Heart left ventricle (tissue), 16 donors: Measurements from ENCODE around the gene XRCC5. TPM values are rescaled to one million over a fixed set of nuclear protein-coding genes. Genes with fewer than 3 reads are reported as not detected.

ENCODE experiments used
- ATAC-seq, 4 donors: fragments of 200-7000 bp; cut with Tn5 transposase; one replicate each; pipeline ENCODE4 v1.9.1; 2020 to 2022; ENCODE audit warnings: moderate library complexity in 4 of 4, mild to moderate bottlenecking in 3 of 4, moderate number of reproducible peaks in 1 of 4
- DNase-seq, 5 donors: peaks; one replicate each; pipeline ENCODE4 v3.0.0-alpha.2; 2020
- H3K27ac ChIP-seq, 12 donors: fragments of 200-600 bp; sonication (generic) in 4 of 12; one replicate each; pipeline versions ENCODE4 v1.5.0 to v1.8.0; 2016 to 2022; ENCODE audit warnings: mild to moderate bottlenecking in 2 of 12
- H3K27me3 ChIP-seq, 9 donors: fragments of 200-600 bp; sonication (generic) in 2 of 9; one replicate each; pipeline versions ENCODE4 v1.5.1 to v1.8.0; 2016 to 2022; ENCODE audit warnings: mild to moderate bottlenecking in 3 of 9
- H3K36me3 ChIP-seq, 9 donors: fragments of 200-600 bp; sonication (generic) in 2 of 9; one replicate each; pipeline versions ENCODE4 v1.5.0 to v1.8.0; 2018 to 2022; ENCODE audit warnings: mild to moderate bottlenecking in 2 of 9
- H3K4me1 ChIP-seq, 12 donors: fragments of 200-600 bp; sonication (generic) in 4 of 12; one replicate each; pipeline versions ENCODE4 v1.5.0 to v1.8.0; 2016 to 2022; ENCODE audit warnings: mild to moderate bottlenecking in 3 of 12
- H3K4me3 ChIP-seq, 12 donors: fragments of 200-600 bp; sonication (generic) in 4 of 12; one replicate each; pipeline versions ENCODE4 v1.5.0 to v1.8.0; 2017 to 2022; ENCODE audit warnings: mild to moderate bottlenecking in 9 of 12, moderate library complexity in 4 of 12
- H3K9me3 ChIP-seq, 12 donors: fragments of 200-600 bp; sonication (generic) in 4 of 12; one replicate each; pipeline versions ENCODE4 v1.5.0 to v1.8.0; 2016 to 2022; ENCODE audit warnings: mild to moderate bottlenecking in 1 of 12
- CTCF ChIP-seq, 12 donors: fragments of 200-600 bp; sonication (generic) in 4 of 12; IDR thresholded peaks; one replicate each; pipeline versions ENCODE4 v1.5.0 to v1.8.0; 2018 to 2022; ENCODE audit warnings: antibody characterized with exemption in 12 of 12, mild to moderate bottlenecking in 5 of 12
- POLR2A ChIP-seq, 2 donors: fragments of 450-650 bp; IDR thresholded peaks; one replicate each; pipeline ENCODE4 v1.6.1; 2017; ENCODE audit warnings: antibody characterized with exemption in 2 of 2, mild to moderate bottlenecking in 2 of 2, moderate library complexity in 2 of 2
- WGBS, 4 donors: extraction: QIAGEN DNeasy Blood & Tissue Kit in 2 of 4; methylation state at CpG; one replicate each; pipeline versions ENCODE4 v1.1.5 to v1.1.7; 2013 to 2018; 5-methylcytosine and 5-hydroxymethylcytosine counted together
- intact Hi-C, 10 donors: fragments of 100-400 bp; cut with DNase I; formaldehyde crosslinking; loops; one replicate each; pipeline versions ENCODE4 v1.11.1 to v1.14.2; 2022
- polyA plus RNA-seq, 2 donors: library from polyadenylated mRNA; stranded (reverse); fragments of 200-250 nt; gene quantifications; one replicate each; pipeline ENCODE4 v1.2.3, GENCODE V29; 2013
- total RNA-seq, 9 donors: library from RNA; depleted of rRNA in 2 of 9; stranded (reverse); fragments of >200 nt in 2 of 9; fragmentation: NEBNext Ultra II Directional in 3 of 9; extraction: Animal tissue kit (Norgen Biotek cat#: 25700) in 3 of 9; gene quantifications; one replicate each; pipeline versions ENCODE4 v1.1.0 to v1.2.4, GENCODE V29; 2016 to 2023
- donor health status: ischemic (EF 13 %, LVEDD 7.1; RV severe dilation, severe dysfunction).
- donor health status: healthy with polysubstance abuse.
- donor health status: DM: no; HTN: yes; CAD: no.
- donor health status: DM: no; HTN: no; CAD: no.
- donor health status: ischemic (EF 25% LVEDD 6.9; RV normal size, moderate dysfunction).
- donor health status: ischemic (EF 25% LVEDD 5.7; RV mildly dilated, moderate dysfunction).
- donor health status: healthy.
- donor health status: DM: yes; HTN: yes; CAD: no.
- donor health status: ischemic (EF 35%, LVEDD 5.7; RV mildly dilated, moderate dysfunction).
- donor health status: nonischemic (EF 11% LVEDD 7.7; RV severe dilation, severe dysfunction).
- donor health status: DM: yes; HTN: yes; CAD: no.
- donor health status: PGD.
- donor health status: ischemic (EF 29% LVEDD 5.4; RV normal size, mild dysfunction).
- donor health status: nonischemic (EF 23%, LVEDD 6.1; RV moderate dilation, normal function).

XRCC5 gene
- total and polyA plus RNA-seq, 11 donors = 40.0 to 197 (median 126) TPM

DNA sequence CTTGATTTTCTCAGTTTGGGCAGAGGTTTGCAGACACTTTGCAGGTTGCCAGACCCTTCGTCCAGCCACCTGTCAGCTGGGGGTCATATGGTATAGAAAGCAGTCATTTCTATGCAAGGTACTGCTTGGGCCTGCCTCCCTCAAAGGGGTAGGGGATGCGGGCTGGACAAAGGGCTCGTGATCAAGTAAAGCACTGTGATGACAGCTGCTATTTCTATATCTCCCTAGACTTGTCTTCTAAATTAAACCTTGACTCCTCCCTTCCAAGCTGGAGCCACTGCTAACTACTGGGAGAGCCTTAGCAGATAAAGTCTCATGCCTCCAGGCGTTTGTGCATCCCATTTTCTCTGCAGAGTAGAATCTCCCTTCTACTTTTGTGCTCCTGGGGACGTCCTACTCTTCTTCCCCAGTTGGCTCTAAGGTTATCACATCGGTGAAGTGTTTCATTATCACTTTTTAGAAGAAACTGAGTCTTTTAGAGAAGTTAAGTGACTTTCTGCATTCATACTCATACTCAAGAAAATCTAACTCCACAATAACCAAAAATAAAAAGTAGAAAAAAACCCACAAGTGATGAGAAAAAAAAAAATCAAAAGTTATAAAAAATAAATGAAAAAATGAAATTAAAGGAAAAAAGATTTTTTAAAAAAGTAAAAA lies 710 bp upstream of the XRCC5 start:
- H3K4me1 ChIP-seq = peaks cover 0 to 39% (median 27%) of the 10 kb centered on the region in 12 donors
- TF ChIP-seq POLR2A (IDR thresholded peaks at IDR 0.05) (no peak), CTCF (IDR thresholded peaks at IDR 0.05) (no peak)
- ATAC-seq (peak in 1 of 4 donors; percentile 1), DNase-seq (no peak)
- peak overlapping the region in 11 of 12 donors; percentile 16 to 96 (median 90) for H3K27ac ChIP-seq
- intact Hi-C loops = no loop called here
- H3K27me3 ChIP-seq = no peaks in the 10 kb centered on the region
- WGBS, 4 donors = 43 to 50% (median 46%) methylated on average over 6 of the region's 6 CpGs
- peaks cover 0 to 32% (median 27%) of the 10 kb centered on the region in 9 donors for H3K36me3 ChIP-seq
- no peaks in the 10 kb centered on the region for H3K9me3 ChIP-seq
- peak overlapping the region in 11 of 12 donors; percentile 64 to 98 (median 89) for H3K4me3 ChIP-seq

DNA sequence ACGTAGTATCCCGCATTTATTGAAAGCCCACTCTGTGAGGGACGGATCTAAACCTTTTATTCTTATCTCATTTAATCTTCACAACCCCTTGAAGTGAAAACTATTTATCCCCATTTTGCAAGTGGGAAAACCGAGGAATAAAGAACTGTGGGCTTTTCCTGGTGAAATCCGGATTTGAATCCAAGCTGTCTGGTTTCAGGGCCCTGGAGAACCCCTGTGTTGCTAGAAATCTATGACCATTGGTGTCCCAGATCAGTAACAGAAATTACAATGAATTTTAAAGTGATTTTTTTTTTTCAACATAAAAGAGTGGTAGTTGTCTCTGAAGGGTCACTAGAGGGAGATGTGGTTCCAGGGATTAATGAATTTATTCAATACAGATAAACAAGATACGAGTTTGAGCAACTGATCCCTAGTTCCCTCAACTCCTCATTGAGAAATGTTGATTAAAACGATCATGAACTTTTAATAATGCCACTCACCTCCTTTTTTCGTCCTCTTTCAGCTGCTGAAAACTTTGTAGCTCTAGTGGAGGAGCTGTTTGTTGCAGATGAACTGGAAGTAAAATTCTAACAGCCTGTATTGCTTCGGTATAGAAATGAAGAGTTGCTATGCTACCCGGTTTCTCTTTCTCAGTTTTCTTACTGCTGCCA lies 940 bp downstream of the XRCC5 start:
- Histone ChIP-seq H3K36me3 (peaks cover 0 to 43% (median 38%) of the 10 kb centered on the region in 9 donors), H3K4me1 (peaks cover 0 to 51% (median 32%) of the 10 kb centered on the region in 12 donors), H3K27me3 (no peaks in the 10 kb centered on the region), H3K9me3 (no peaks in the 10 kb centered on the region), H3K4me3 (peak overlapping the region; percentile 64 to 98 (median 86)), H3K27ac (peak overlapping the region in 11 of 12 donors; percentile 78 to 96 (median 91))
- DNase-seq = no peak
- ATAC-seq = no peak
- WGBS, 4 donors = 7 to 10% (median 8%) methylated on average over 10 of the region's 10 CpGs
- intact Hi-C loops = loop anchor here in 1 of 10 donors (1.0 kb wide), 1 partner anchor 29 kb away; the partner anchor contains the start of genes PECR and TMEM169
- no peak for TF ChIP-seq POLR2A (IDR thresholded peaks at IDR 0.05)
- peak in 7 of 12 donors; percentile 10 to 44 (median 31) for TF ChIP-seq CTCF (IDR thresholded peaks at IDR 0.05)

GRCh38 chr2:216110620-216111019 lies 1.5 kb downstream of the XRCC5 start:
- Histone ChIP-seq H3K4me3 (peak overlapping the region in 9 of 12 donors; percentile 66 to 98 (median 89)), H3K9me3 (no peaks in the 10 kb centered on the region), H3K4me1 (peaks cover 0 to 56% (median 37%) of the 10 kb centered on the region in 12 donors), H3K27ac (peak overlapping the region in 2 of 12 donors; percentile 93 to 94), H3K27me3 (no peaks in the 10 kb centered on the region), H3K36me3 (peaks cover 0 to 43% (median 38%) of the 10 kb centered on the region in 9 donors)
- ATAC-seq = no peak
- intact Hi-C loops = no loop called here
- TF ChIP-seq CTCF (IDR thresholded peaks at IDR 0.05) = no peak
- TF ChIP-seq POLR2A (IDR thresholded peaks at IDR 0.05) = no peak
- no peak for DNase-seq
- WGBS, 4 donors = 7 to 27% (median 16%) methylated on average over 1 of the region's 1 CpG

DNA sequence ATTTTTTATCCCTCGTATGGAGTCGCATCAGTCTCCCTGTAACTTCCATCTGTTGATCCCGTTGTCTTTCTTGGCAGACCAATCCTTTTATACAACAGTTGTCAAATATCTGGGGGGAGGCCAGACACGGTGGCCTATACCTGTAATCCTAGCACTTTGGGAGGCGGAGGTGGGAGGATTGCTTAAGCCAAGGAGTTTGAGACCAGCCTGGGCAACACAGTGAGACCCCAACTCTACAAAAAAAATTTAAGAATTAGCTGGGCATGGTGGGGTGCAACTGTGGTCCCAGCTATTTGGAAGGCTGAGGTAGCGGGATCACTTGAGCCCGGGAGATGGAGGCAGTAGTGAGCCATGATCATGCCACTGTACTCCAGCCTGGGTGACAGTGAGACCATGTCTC lies 2.0 kb downstream of the XRCC5 start:
- no peak for TF ChIP-seq POLR2A (IDR thresholded peaks at IDR 0.05)
- no peak for TF ChIP-seq CTCF (IDR thresholded peaks at IDR 0.05)
- Histone ChIP-seq H3K36me3 (peaks cover 0 to 47% (median 42%) of the 10 kb centered on the region in 9 donors), H3K9me3 (no peaks in the 10 kb centered on the region), H3K27me3 (no peaks in the 10 kb centered on the region), H3K4me1 (peaks cover 0 to 61% (median 41%) of the 10 kb centered on the region in 12 donors), H3K4me3 (no peak overlapping the region), H3K27ac (no peak overlapping the region)
- ATAC-seq (no peak), DNase-seq (no peak)
- intact Hi-C loops = no loop called here
- 85 to 89% (median 86%) methylated on average over 7 of the region's 7 CpGs for WGBS, 4 donors
